GM12801 (cell line): ENCODE measurements around the gene MZB1.

Source experiments
- TF ChIP-seq, protein P1 (sequence below): IDR thresholded peaks from one replicate; pipeline ENCODE4 v1.5.1; 2011; ENCODE audit warnings: control low read depth; ENCODE audit not compliant: insufficient read length; ENCODE audit errors: extremely low read depth

The MZB1 gene

DNA sequence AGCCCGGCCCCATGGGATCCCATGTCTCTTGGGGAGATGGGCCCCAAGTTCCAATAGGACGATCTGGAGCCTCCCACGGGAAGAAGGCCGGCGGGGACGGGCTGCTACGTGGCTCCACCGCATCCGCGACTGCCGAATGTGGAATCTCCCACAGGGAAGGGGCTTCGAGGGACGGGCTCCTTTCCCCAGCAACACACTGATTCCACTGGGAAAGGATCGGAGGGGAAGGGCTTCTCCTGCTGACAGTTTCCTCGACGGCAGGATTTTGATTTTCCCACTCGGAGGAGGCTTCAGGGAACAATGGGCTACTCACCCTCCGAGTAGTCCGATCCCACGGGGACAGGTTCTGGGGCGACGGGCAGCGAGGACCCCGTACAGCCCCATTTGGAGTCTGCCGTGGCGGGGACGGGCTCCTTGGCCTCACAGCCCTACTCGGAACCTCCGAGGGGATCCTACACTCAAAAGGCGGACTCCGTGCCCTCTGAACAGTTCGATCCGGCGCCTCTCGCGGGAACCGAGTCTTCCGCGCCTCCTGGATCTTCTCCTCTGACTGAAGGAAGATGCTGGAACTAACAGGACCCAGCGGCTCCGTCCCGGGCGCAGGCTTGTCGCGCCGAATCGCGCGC, 3.9 kb upstream of the MZB1 start:
- TF ChIP-seq, protein P1, sequence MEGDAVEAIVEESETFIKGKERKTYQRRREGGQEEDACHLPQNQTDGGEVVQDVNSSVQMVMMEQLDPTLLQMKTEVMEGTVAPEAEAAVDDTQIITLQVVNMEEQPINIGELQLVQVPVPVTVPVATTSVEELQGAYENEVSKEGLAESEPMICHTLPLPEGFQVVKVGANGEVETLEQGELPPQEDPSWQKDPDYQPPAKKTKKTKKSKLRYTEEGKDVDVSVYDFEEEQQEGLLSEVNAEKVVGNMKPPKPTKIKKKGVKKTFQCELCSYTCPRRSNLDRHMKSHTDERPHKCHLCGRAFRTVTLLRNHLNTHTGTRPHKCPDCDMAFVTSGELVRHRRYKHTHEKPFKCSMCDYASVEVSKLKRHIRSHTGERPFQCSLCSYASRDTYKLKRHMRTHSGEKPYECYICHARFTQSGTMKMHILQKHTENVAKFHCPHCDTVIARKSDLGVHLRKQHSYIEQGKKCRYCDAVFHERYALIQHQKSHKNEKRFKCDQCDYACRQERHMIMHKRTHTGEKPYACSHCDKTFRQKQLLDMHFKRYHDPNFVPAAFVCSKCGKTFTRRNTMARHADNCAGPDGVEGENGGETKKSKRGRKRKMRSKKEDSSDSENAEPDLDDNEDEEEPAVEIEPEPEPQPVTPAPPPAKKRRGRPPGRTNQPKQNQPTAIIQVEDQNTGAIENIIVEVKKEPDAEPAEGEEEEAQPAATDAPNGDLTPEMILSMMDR, result no peak

DNA sequence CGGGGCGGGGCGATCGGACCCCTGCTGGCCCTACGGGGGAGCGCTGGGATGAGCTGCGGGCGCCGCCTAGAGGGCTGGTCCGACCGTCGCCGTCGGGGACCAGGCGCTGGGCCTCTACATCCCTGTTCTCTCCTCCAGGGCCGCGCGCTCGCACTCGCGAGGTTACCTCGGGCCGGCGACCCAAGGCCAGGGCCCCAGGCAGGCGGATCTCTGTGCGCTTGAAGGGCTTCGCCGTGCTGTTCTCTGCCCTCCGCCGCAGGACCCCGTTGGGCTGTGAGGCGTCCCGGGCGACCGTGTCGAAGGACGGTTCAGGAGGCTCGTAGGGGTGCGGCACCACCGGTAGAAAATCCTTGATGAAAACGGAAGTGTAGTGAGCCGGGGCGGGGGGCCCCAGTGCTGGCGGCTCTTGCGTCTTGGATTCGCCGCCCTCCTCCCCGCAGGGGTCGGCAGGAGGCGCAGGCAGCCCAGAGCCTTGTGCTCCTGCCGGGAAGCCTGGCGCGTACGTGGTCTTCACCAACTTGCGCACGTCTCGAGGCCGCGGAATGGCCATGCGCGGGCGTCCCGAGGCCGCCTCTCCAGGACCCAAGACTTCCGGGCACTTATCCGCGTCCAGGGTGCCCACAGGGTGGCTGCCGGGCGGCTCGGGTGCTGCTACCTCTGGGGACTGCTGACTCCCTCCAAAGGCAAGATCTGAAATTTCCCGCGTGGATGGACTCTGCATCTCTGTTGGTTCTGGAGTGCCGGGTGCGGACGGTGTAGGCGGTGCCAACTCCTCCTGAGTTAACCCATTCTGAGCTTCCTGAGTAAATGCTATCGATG, 3.2 kb upstream of the MZB1 start:
- TF ChIP-seq, protein P1, result no peak

DNA sequence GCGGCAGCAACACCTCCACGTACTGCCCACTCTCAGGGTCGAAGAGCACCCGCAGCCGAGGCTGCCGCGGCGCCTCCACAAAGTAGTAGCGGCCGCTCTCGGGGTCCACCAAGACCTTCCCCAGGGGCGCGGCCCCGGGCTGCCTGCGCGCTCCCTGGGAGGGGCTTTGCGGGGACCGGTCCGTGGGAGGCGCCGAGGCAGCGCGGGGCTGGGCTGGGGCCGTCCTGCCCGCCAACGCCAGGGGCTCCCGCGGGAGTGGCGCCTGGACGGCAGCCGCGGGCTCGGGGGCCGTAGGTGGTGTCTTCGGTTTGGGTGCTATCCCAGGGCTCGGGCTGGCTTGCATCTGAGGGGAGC, 2.6 kb upstream of the MZB1 start:
- TF ChIP-seq, protein P1, result no peak

DNA sequence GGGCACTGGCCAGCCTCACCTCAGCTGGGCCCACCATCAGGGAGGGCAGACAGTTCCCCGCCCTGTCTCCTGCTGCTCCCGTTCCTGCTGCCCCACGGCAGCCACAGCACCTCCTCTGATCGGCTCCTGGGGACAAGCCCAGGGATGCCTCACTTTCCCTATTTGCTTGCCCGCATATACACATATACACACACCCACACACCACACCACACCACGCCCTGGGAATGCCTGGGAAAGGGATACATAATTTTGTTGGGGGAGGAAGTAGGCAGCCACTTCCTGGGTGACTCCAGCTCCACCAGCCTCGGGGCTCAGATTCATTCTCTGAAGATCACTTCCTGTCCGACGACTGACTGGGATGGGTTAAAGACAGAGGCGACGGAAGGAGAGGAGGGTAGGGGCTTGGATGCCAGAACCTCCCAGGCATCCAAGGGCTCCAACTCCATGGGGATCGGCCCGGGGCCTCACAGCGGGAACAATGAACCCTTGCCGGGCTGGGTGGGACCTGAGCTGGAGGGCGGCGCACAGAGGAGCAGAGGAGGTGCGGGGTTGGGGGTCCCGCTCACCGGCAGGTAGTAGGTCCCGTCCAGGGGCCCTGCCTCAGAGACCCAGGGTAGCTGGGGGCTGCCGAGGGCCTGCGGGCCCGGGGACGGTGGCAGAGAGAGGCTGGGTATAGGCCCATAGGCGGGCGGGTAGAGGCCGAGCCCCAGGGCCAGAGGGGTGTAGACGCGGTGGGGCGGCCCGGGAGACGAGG, 2.0 kb upstream of the MZB1 start:
- TF ChIP-seq, protein P1, result no peak

DNA sequence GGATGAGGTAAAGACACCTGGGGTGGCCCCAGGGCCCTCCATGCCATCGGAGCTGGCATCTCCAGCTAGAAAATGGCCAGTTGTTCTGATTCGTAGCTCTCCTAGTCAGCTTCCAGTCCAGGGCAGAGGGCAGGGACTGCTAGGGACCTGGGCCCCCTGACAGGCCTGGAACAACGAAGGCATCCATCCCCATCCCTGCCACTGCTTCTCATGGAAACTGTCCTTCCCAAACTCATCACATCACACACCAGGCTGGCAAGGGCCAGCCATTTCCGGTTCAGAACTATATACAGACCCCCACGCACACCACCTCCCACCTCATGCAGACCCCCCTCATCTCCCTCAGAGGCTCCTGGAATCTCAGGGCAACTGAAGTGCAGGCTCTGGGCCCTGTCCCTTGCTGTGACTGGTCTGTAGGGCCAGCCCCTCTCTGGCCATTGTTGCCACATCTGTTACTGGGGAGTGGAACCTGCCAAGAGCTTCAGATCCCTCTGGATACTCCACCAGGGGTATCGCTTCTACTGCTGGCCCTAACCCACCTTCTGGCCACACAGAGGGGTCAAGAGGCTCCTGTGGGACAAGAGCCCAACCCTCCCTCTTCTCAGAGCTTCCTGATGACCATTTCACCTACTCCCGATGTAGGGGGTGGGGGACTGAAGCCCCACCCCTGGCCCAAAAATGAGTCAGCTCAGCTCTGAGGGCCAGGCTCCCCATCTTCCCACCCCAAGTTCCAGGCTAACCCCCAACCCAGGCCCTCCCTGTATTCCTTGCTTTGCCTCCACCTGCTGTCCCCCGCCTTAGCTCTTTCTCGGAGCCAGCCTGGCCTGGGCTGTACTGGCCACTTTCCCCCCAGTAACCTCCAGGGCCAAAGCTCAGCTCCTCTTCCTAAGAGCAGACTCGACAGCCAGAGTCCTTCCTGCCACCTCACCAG, 1.2 kb upstream of the MZB1 start:
- TF ChIP-seq, protein P1, result no peak

DNA sequence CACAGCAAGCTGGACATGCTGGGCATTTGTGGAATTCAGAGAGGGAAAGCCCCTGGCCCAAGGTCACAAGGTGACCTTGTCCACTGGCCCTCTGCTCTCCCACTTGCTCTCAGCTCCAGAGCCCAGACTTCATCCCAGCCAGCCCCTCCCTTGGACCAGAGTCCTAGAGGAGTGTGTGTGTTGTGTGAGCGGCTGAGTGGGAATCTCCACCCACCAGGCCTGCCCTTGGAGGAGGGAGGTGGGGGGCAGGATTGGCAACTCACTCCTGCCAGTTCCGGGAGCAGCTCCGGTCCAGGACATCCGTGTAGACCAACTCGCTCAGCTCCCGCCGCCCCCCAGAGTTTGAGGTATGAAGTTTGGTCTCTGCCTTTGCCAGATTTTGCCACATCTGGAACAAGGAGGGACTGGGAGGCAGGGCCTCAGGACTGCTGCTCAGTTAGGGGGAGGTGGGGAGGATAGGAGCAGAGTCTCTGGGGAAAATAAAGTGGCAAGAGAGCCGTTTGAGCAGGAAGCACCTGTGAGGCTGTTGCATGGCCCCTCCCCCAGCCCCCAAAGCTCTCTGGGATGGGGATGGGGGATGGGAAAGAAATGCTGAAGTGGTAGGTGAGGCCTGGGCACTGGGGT, 1.4 kb downstream of the MZB1 start:
- TF ChIP-seq, protein P1, result no peak
